Fibroblast of skin of scalp (primary cell): ENCODE measurements around the gene KISS1R.

ENCODE experiments used
- DNase-seq: peaks from one replicate; pipeline ENCODE4 v3.0.0-alpha.2; 2013

The KISS1R gene

DNA sequence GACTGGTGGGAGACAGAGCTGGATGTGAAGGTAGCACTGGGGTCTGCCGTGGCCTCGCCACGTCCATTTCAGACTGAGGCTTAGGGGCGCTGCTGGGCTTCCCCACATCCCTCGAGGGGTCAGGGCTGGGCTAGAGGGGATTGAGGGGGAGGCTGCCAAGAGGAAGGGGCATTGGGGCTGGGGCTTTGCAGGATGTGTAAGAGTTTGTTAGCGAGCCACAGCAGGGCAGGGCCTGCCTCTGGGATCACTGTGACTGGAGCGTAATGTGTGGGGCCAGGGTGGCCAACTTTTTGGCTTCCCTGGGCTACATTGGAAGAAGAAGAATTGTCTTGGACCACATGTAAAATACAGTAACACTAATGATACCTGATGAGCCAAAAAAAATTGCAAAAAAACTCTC, 22.8 kb downstream of the KISS1R start:
- no peak for DNase-seq

DNA sequence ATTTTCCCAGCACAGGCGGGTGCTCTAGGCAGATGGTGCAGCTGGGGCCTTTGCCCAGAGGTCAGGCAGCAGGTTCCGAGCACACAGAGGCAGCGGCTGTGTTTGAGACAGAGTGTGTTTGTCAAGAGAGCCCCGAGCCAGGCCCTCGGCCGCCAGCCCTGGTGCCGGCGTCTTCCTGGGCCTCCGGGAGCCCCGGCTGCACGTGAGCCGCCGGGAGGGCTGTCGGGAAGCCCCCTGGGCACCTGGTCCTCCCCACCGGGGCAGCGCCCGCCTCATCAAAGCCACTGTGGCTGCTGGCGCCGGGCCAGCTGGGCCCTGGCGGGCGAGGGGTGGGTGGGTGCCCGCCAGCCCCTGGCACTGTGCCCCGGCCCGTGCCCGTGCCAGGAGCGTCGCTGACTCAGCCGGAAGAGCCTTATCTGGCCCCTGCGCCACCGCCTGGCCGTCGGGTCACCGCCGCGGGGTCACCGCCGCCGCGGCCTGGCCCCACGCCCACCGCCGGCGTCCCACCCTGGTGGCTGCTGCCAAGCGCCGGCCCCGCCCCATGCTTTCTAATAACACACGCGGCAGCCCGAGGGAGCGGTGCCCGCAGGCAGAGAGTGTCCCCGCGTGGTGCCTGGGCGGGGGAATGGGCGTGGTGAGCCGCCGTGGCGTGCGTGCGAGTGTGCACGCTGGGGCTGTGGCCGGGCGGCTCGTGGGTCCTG, 23.6 kb downstream of the KISS1R start:
- no peak for DNase-seq

DNA sequence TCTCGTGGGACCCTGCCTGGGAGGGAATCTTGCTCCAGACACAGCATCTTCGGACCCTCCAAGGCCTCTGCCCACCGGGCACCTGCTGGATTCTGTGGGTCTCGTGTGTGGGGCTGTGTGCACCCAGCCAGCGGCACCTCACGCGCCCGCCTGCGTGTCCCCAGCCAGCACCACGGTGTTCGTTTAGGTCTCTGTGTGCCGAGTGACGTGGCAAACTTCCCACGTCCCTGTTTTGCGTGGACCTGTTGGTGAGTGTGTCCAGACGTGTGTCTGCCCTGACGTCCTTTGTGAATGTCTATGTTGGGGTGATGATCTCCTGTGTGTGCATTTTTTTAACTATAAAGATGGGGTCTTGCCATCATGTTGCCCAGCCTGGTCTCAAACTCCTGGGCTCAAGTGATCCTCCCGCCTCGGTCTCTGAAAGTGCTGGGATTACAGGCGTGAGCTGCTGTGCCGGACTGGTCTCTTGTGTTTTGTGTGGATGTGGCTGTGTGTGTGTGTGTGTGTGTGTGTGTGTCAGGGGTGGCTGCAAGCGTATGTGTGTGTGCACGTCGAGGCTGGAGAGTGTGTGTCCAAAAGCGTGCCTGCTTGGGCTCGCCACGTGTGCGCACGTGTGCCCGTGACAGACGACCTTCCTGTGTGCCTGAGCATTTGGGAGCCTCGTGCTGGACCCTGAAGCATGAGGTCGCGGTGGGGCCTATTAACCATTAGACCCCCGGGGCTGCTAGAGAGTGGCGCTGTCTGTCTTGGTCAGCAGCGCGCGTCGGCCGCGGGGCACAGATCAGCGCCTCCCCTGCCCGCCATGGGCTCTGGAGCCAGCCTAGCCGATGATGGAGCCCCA, 24.4 kb downstream of the KISS1R start:
- no peak for DNase-seq

GRCh38 chr19:942133-942645, 25.1 kb downstream of the KISS1R start:
- no peak for DNase-seq

DNA sequence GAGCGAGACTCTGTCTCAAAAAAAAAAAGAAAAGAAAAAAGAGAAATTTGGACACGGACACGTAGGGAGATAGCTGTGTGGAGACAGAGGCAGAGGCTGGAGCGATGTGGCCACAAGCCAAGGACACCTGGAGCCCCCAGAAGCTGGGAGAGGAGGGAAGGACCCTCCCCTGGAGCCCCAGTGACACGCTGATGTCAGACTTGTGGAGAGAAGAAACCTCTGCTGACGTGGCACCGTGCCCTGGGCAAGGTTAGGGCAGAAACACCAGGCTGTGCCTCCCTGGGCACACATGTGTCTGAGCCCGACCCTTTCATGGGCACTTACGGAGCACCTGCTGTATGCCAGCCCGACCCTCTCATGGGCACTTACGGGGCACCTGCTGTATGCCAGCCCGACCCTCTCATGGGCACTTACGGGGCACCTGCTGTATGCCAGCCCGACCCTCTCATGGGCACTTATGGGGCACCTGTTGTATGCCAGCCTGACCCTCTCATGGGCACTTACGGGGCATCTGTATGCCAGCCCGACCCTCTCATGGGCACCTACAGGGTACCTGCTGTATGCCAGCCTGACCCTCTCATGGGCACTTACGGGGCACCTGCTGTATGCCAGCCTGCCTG, 26.5 kb downstream of the KISS1R start:
- DNase-seq = no peak

GRCh38 chr19:944171-944567, 27.0 kb downstream of the KISS1R start:
- no peak for DNase-seq

GRCh38 chr19:944663-945241, 27.6 kb downstream of the KISS1R start:
- DNase-seq = no peak

GRCh38 chr19:945401-946252, 28.5 kb downstream of the KISS1R start:
- DNase-seq = no peak

GRCh38 chr19:947090-947706, 30.1 kb downstream of the KISS1R start:
- no peak for DNase-seq

- no peak for DNase-seq
Measured at GRCh38 chr19:947707-948539, 30.8 kb downstream of the KISS1R start.

- no peak for DNase-seq
Measured at GRCh38 chr19:948842-949496, 31.8 kb downstream of the KISS1R start.

DNA sequence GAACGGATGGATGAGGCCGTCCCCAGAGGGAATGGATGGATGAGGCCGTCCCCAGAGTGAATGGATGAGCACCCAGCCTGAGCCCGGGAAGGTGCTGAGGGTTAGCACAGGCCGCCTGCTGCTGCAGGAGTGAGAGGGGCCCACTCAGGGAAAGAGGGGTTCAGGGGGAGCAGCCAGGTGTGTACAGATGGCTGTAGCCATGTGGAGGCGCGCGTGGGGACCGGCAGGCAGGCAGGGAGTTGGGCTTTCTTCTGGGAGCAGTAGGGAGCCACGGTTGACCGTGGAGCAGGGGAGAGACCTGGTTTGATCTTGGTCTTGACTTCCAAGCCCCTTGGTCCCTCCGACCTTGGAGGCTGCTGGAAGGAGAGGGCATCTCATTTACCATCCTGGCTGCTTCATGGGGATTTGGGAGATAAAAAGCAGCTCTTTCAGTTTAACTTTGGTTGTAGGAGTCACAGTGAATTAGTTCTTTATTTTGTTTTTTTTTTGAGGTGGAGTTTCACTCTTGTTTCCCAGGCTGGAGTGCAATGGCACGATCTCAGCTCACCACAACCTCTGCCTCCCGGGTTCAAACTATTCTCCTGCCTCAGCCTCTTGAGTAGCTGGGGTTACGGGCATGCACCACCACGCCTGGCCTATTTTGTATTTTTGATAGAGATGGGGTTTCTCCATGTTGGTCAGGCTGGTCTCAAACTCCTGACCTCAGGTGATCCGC, 33.4 kb downstream of the KISS1R start:
- DNase-seq = no peak

GRCh38 chr19:952049-952679, 35.0 kb downstream of the KISS1R start:
- no peak for DNase-seq

DNA sequence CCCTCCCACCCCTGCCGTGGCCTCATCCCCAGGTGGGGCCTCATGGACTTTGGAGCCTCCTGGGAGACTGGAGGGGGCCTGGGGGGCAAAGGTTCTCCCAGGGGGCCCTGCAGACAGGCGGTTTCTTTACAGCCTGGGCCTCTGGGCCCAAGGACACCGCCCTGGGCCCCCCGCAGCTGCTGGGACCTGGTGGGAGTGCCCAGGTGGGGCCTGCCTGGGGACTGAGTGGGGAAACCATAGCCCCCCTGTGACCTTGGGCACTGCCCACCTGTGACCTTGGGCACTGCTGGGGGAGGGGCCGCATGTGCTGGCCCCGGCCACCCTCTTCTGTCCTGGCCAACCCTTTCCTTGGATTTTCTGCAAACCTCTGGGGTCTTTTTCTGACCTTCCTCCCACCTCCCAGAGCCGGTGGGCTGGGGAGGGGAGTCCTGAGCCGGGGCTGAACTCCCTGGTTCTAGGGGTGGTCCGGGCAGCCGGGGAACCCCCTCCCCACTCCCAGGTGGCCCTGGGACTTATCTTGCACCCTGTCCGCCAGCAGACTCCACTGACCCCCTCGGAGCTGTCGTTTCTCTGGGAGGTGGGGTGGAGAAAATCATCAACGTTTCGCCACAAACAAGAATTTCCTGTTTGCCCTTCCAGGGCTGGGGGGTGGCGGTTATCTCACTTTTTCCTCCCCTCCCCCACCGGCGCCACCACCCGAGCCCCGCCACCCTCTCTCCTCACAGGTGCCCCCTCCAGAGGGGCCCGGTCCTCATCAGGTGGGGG, 35.7 kb downstream of the KISS1R start:
- DNase-seq = peak; percentile 17

- DNase-seq = no peak
Measured at GRCh38 chr19:953445-954271, 36.5 kb downstream of the KISS1R start.

DNA sequence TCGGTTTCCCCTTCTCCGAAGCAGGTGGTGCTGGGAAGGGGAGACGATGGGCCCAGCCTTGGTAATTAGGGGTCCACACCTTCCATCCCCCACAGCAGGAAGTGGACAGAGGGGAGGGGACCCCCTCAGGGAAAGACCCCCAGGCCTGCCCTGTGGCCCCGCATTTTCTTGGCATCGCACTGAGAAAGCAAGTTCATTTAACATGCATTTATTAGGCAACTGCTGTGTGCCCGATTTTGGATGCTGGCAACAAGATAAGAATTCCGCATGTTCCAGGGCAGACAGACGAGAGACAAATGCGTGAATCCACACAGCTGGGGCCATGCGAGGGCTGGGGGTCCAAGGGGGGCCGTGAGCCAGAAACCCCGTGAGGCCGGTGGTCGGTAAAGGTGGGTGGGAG, 37.1 kb downstream of the KISS1R start:
- no peak for DNase-seq
